HCT116 (cell line): Measurements from ENCODE around the gene ATP2B1.

Experiments
- CEBPB ChIP-seq: IDR thresholded peaks from 2 replicates; pipeline ENCODE4 v1.6.1; 2012; ENCODE audit warnings: low read depth
- EZH2 ChIP-seq: fragments of 200-600 bp; sonication (generic); IDR thresholded peaks from 2 replicates; pipeline ENCODE4 v1.6.1; 2017; ENCODE audit warnings: antibody characterized with exemption, mixed run types
- FOSL1 ChIP-seq: IDR thresholded peaks from 2 replicates; pipeline ENCODE4 v1.6.1; 2012; ENCODE audit warnings: low read depth
- JUND ChIP-seq: IDR thresholded peaks from 2 replicates; pipeline ENCODE4 v1.6.1; 2012
- POLR2A ChIP-seq: IDR thresholded peaks from 2 replicates; pipeline ENCODE4 v1.7.0; 2011; ENCODE audit warnings: borderline replicate concordance; ENCODE audit not compliant: insufficient read depth, insufficient read length; ENCODE audit errors: extremely low read depth
- POLR2AphosphoS5 ChIP-seq: IDR thresholded peaks from 2 replicates; pipeline ENCODE4 v1.6.1; 2011; ENCODE audit warnings: mild to moderate bottlenecking, low read depth, low read length, moderate library complexity
- RAD21 ChIP-seq: IDR thresholded peaks from 2 replicates; pipeline ENCODE4 v1.6.1; 2012; ENCODE audit warnings: low read depth, mild to moderate bottlenecking
- YY1 ChIP-seq: IDR thresholded peaks from 2 replicates; pipeline ENCODE4 v1.6.1; 2011; ENCODE audit warnings: low read length, low read depth, moderate library complexity, mild to moderate bottlenecking; ENCODE audit not compliant: insufficient replicate concordance; ENCODE audit errors: extremely low read depth
- TF ChIP-seq, protein P1 (sequence below), 3 experiments: fragments of 200-600 bp in 1 of 3; sonication (generic) in 1 of 3; IDR thresholded peaks in 2 of 3; conservative IDR thresholded peaks in 1 of 3; 2 replicates each; pipeline ENCODE4 v1.5.1; 2012 to 2017; ENCODE audit warnings: low read depth in 2 of 3, low read length in 2 of 3, antibody characterized with exemption in 1 of 3, borderline replicate concordance in 1 of 3, control low read depth in 1 of 3, mild to moderate bottlenecking in 1 of 3, mixed read lengths in 1 of 3, mixed run types in 1 of 3, moderate library complexity in 1 of 3; ENCODE audit not compliant: insufficient read depth in 1 of 3
- TF ChIP-seq, protein P2 (sequence below): IDR thresholded peaks from 2 replicates; pipeline ENCODE4 v1.6.1; 2012
- TF ChIP-seq, protein P3 (sequence below): IDR thresholded peaks from 2 replicates; pipeline ENCODE4 v1.6.1; 2011; ENCODE audit warnings: mild to moderate bottlenecking, low read length, moderate library complexity; ENCODE audit not compliant: insufficient replicate concordance; ENCODE audit errors: extremely low read depth
- TF ChIP-seq, protein P4 (sequence below): IDR thresholded peaks from 2 replicates; pipeline ENCODE4 v1.6.1; 2012; ENCODE audit warnings: low read depth

DNA sequence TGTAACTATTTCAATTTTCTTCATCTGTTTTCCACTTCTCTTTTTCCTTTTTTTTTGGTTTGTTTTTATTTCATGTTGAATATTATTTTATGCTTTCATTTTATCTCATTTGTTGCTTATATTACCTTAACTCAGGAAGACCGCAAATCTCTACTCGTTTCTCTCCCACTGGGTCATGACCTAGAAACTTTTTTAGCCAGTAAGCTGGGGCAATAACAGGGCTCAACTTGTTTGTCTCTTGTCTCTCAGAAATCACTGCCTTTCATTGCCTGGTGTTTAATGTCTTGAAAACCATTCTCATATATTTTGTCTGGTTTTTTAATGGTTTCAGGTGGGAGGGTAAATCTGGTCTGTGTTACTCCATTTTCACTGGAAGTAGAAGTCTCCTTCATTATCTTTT is 36.6 kb upstream of the ATP2B1 start:
- TF ChIP-seq EZH2 (no peak), CEBPB (no peak), POLR2AphosphoS5 (no peak), RAD21 (no peak), POLR2A (no peak), YY1 (no peak), FOSL1 (no peak), JUND (no peak)
- TF ChIP-seq, protein P1, sequence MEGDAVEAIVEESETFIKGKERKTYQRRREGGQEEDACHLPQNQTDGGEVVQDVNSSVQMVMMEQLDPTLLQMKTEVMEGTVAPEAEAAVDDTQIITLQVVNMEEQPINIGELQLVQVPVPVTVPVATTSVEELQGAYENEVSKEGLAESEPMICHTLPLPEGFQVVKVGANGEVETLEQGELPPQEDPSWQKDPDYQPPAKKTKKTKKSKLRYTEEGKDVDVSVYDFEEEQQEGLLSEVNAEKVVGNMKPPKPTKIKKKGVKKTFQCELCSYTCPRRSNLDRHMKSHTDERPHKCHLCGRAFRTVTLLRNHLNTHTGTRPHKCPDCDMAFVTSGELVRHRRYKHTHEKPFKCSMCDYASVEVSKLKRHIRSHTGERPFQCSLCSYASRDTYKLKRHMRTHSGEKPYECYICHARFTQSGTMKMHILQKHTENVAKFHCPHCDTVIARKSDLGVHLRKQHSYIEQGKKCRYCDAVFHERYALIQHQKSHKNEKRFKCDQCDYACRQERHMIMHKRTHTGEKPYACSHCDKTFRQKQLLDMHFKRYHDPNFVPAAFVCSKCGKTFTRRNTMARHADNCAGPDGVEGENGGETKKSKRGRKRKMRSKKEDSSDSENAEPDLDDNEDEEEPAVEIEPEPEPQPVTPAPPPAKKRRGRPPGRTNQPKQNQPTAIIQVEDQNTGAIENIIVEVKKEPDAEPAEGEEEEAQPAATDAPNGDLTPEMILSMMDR (IDR thresholded peaks at IDR 0.05 in 2 of 3, conservative IDR thresholded peaks at IDR 0.05 in 1 of 3; ENCODE audit: borderline replicate concordance in 1 of 3, insufficient read depth in 1 of 3, low read depth in 2 of 3, low read length in 2 of 3) = no peak
- TF ChIP-seq, protein P2, sequence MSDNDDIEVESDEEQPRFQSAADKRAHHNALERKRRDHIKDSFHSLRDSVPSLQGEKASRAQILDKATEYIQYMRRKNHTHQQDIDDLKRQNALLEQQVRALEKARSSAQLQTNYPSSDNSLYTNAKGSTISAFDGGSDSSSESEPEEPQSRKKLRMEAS = no peak
- TF ChIP-seq, protein P3, sequence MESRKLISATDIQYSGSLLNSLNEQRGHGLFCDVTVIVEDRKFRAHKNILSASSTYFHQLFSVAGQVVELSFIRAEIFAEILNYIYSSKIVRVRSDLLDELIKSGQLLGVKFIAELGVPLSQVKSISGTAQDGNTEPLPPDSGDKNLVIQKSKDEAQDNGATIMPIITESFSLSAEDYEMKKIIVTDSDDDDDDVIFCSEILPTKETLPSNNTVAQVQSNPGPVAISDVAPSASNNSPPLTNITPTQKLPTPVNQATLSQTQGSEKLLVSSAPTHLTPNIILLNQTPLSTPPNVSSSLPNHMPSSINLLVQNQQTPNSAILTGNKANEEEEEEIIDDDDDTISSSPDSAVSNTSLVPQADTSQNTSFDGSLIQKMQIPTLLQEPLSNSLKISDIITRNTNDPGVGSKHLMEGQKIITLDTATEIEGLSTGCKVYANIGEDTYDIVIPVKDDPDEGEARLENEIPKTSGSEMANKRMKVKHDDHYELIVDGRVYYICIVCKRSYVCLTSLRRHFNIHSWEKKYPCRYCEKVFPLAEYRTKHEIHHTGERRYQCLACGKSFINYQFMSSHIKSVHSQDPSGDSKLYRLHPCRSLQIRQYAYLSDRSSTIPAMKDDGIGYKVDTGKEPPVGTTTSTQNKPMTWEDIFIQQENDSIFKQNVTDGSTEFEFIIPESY = no peak
- TF ChIP-seq, protein P4, sequence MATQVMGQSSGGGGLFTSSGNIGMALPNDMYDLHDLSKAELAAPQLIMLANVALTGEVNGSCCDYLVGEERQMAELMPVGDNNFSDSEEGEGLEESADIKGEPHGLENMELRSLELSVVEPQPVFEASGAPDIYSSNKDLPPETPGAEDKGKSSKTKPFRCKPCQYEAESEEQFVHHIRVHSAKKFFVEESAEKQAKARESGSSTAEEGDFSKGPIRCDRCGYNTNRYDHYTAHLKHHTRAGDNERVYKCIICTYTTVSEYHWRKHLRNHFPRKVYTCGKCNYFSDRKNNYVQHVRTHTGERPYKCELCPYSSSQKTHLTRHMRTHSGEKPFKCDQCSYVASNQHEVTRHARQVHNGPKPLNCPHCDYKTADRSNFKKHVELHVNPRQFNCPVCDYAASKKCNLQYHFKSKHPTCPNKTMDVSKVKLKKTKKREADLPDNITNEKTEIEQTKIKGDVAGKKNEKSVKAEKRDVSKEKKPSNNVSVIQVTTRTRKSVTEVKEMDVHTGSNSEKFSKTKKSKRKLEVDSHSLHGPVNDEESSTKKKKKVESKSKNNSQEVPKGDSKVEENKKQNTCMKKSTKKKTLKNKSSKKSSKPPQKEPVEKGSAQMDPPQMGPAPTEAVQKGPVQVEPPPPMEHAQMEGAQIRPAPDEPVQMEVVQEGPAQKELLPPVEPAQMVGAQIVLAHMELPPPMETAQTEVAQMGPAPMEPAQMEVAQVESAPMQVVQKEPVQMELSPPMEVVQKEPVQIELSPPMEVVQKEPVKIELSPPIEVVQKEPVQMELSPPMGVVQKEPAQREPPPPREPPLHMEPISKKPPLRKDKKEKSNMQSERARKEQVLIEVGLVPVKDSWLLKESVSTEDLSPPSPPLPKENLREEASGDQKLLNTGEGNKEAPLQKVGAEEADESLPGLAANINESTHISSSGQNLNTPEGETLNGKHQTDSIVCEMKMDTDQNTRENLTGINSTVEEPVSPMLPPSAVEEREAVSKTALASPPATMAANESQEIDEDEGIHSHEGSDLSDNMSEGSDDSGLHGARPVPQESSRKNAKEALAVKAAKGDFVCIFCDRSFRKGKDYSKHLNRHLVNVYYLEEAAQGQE = no peak
